Measurements from ENCODE around the gene DDX11.
"Not testable (repeated sequence)": the region's sequence is repeated elsewhere in the genome, so short reads cannot be mapped to it uniquely, and the experiment has no call there.

DDX11 gene

GRCh38 chr12:31095080-31095860, 21.6 kb downstream of the DDX11 start:
- in situ Hi-C loops (cut with MboI; ENCODE audit: low pct_unique_long_range_greater_than_20kb, low sequenced_read_pairs); DNase-seq: not testable (repeated sequence)

- in situ Hi-C loops (cut with MboI; ENCODE audit: low pct_unique_long_range_greater_than_20kb, low sequenced_read_pairs); DNase-seq: not testable (repeated sequence)
Measured at GRCh38 chr12:31096251-31097065, 22.8 kb downstream of the DDX11 start.

GRCh38 chr12:31097819-31098218, 24.2 kb downstream of the DDX11 start:
- DNase-seq; in situ Hi-C loops (cut with MboI; ENCODE audit: low pct_unique_long_range_greater_than_20kb, low sequenced_read_pairs): not testable (repeated sequence)

- in situ Hi-C loops (cut with MboI; ENCODE audit: low pct_unique_long_range_greater_than_20kb, low sequenced_read_pairs), result not testable (repeated sequence)
Measured at GRCh38 chr12:31098363-31098762, 24.7 kb downstream of the DDX11 start.

GRCh38 chr12:31098771-31099170, 25.1 kb downstream of the DDX11 start:
- not testable (repeated sequence) for DNase-seq

More at GRCh38 chr12:31098363-31098762, 24.7 kb downstream of the DDX11 start:
- DNase-seq, result not testable (repeated sequence)

GRCh38 chr12:31099434-31099833, 25.8 kb downstream of the DDX11 start:
- in situ Hi-C loops (cut with MboI; ENCODE audit: low pct_unique_long_range_greater_than_20kb, low sequenced_read_pairs); DNase-seq: not testable (repeated sequence)

More at GRCh38 chr12:31098771-31099170, 25.1 kb downstream of the DDX11 start:
- in situ Hi-C loops (cut with MboI; ENCODE audit: low pct_unique_long_range_greater_than_20kb, low sequenced_read_pairs), result not testable (repeated sequence)

GRCh38 chr12:31100503-31101208, 27.0 kb downstream of the DDX11 start:
- in situ Hi-C loops (cut with MboI; ENCODE audit: low pct_unique_long_range_greater_than_20kb, low sequenced_read_pairs), result not testable (repeated sequence)

GRCh38 chr12:31102125-31102524, 28.5 kb downstream of the DDX11 start:
- in situ Hi-C loops (cut with MboI; ENCODE audit: low pct_unique_long_range_greater_than_20kb, low sequenced_read_pairs); DNase-seq: not testable (repeated sequence)

More at GRCh38 chr12:31100503-31101208, 27.0 kb downstream of the DDX11 start:
- DNase-seq, result not testable (repeated sequence)

GRCh38 chr12:31102596-31102995, 28.9 kb downstream of the DDX11 start:
- DNase-seq; in situ Hi-C loops (cut with MboI; ENCODE audit: low pct_unique_long_range_greater_than_20kb, low sequenced_read_pairs): not testable (repeated sequence)

- in situ Hi-C loops (cut with MboI; ENCODE audit: low pct_unique_long_range_greater_than_20kb, low sequenced_read_pairs); DNase-seq: not testable (repeated sequence)
Measured at GRCh38 chr12:31103561-31103975, 29.9 kb downstream of the DDX11 start.

GRCh38 chr12:31104220-31104619, 30.6 kb downstream of the DDX11 start:
- DNase-seq; in situ Hi-C loops (cut with MboI; ENCODE audit: low pct_unique_long_range_greater_than_20kb, low sequenced_read_pairs): not testable (repeated sequence)

- in situ Hi-C loops (cut with MboI; ENCODE audit: low pct_unique_long_range_greater_than_20kb, low sequenced_read_pairs); DNase-seq: not testable (repeated sequence)
Measured at GRCh38 chr12:31104773-31105172, 31.1 kb downstream of the DDX11 start.

GRCh38 chr12:31105668-31106067, 32.0 kb downstream of the DDX11 start:
- DNase-seq, result no peak
- in situ Hi-C loops (cut with MboI; ENCODE audit: low pct_unique_long_range_greater_than_20kb, low sequenced_read_pairs), result no loop called here

GRCh38 chr12:31106101-31106803, 32.6 kb downstream of the DDX11 start:
- in situ Hi-C loops (cut with MboI; ENCODE audit: low pct_unique_long_range_greater_than_20kb, low sequenced_read_pairs), result no loop called here
- DNase-seq, result no peak

GRCh38 chr12:31109773-31110172, 36.1 kb downstream of the DDX11 start:
- in situ Hi-C loops (cut with MboI; ENCODE audit: low pct_unique_long_range_greater_than_20kb, low sequenced_read_pairs); DNase-seq: not testable (repeated sequence)

- DNase-seq; in situ Hi-C loops (cut with MboI; ENCODE audit: low pct_unique_long_range_greater_than_20kb, low sequenced_read_pairs): not testable (repeated sequence)
Measured at GRCh38 chr12:31110263-31110662, 36.6 kb downstream of the DDX11 start.

GRCh38 chr12:31115092-31115601, 41.5 kb downstream of the DDX11 start:
- in situ Hi-C loops (cut with MboI; ENCODE audit: low pct_unique_long_range_greater_than_20kb, low sequenced_read_pairs); DNase-seq: not testable (repeated sequence)

- DNase-seq; in situ Hi-C loops (cut with MboI; ENCODE audit: low pct_unique_long_range_greater_than_20kb, low sequenced_read_pairs): not testable (repeated sequence)
Measured at GRCh38 chr12:31116846-31117202, 43.2 kb downstream of the DDX11 start.
